Measurements from ENCODE around the gene KLK8.

GRCh38 chr19:50962245-50962644 lies 39.2 kb downstream of the KLK8 start:
- TF ChIP-seq CTCF (IDR thresholded peaks at IDR 0.05; ENCODE audit: insufficient read depth, low read depth, low read length) (no peak), EZH2 (IDR thresholded peaks at IDR 0.05; ENCODE audit: insufficient read depth, low read length) (no peak)

Measured in astrocyte (in vitro differentiated cells and primary cell).